Stimulated activated CD8-positive, alpha-beta memory T cell treated with anti-CD3 and anti-CD28 coated beads, Interleukin-15, amount 100 ng/mL, for 48 hours (primary cell): ENCODE results near the gene RNMT.
"Not testable (repeated sequence)": the region's sequence is repeated elsewhere in the genome, so short reads cannot be mapped to it uniquely, and the experiment has no call there.

ENCODE experiments used
- DNase-seq, 2 donors: peaks; one replicate each; pipeline ENCODE4 v3.0.0-alpha.2; 2020; ENCODE audit warnings: low read depth in 2 of 2

The RNMT gene

DNA sequence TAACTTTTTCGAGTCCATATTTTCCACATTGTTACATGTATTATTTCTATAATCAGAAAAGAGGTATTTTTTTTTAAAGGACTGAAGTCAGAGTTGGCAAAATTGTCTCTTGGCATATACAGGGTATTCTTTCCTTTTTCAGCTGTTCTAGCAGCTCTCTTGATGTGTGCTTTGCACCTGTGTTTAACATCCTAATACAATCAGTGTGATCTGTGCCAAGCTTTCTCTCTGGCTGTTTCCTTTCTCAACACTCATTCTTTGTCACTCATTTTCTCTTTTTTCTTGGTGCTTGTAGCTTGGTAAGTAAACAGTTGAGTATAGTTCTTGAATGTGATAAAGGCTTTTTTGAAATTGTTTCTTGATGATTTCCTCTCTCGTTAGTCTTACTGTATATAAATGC is 9.2 kb downstream of the RNMT start:
- no peak for DNase-seq

GRCh38 chr18:13745696-13746095 is 19.2 kb downstream of the RNMT start:
- no peak for DNase-seq

GRCh38 chr18:13746633-13747032 is 20.2 kb downstream of the RNMT start:
- no peak for DNase-seq

DNA sequence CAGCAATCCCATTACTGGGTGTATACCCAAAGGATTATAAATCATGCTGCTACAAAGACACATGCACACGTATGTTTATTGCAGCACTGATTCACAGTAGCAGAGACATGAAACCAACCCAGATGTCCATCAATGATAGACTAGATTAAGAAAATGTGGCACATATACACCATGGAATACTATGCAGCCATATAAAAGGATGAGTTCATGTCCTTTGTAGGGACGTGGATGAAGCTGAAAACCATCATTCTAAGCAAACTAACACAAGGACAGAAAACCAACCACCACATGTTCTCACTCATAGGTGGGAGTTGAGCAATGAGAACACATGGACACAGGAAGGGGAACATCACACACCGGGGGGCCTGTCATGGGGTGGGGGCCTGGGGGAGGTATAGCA is 25.1 kb downstream of the RNMT start:
- not testable (repeated sequence) for DNase-seq

DNA sequence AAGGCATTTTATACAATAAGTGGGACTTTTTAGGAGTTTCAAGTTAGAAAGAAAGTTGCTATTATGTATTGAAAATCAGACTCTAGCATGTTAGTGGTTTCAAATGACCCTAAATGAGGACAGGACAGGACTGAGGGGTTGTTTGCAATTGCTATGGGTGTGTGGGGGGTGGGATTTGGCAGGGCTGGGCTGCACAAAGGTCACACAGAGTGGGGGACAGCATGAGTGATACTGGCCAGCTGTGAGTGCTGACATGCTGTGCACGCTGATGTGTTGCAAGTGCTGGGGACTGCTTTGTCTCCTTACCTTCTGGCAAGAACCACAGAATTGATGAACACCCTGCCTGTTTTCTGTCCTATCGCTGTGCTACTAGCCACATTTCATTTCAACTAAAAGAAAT is 29.8 kb downstream of the RNMT start:
- no peak for DNase-seq

- DNase-seq: no peak
Observed at GRCh38 chr18:13756671-13757070, 30.2 kb downstream of the RNMT start.

- DNase-seq: no peak
Observed at GRCh38 chr18:13758622-13759021, 32.1 kb downstream of the RNMT start.

- no peak for DNase-seq
Observed at GRCh38 chr18:13760047-13760446, 33.6 kb downstream of the RNMT start.

DNA sequence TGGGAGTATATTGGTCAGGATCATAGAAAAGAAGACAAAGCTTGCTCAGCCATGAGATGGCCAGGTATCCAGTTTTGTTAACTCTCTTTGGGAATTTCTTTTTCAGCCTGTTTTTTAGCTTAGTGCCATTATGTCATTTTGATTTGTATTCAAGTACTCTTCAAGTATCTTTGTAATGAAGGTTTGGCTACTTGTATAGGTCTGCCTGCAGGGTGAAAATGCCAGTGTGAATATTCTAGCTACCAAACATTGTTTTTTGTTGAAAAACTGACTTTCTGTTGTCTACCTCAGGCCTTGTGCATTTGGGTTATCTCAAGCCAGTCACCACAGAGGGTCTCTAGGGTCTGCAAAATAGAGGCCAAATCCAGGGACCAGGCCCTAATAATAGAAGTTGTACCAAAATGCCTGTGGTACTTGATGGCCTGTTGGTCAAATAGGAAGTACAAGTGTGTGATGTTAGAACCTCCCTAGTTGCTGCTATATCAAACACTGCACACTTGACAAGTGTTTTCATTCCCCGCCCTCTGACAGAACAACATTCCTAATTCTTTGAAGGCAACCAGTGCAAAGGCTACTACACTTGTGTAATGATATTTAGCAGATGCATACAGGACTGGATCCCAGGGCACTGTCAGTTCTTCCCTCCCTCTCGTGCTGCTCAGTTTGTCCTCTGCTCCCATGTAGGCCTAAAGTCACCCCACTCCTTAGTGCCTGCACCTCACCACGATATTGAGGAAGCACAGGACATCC is 36.4 kb downstream of the RNMT start:
- no peak for DNase-seq

DNA sequence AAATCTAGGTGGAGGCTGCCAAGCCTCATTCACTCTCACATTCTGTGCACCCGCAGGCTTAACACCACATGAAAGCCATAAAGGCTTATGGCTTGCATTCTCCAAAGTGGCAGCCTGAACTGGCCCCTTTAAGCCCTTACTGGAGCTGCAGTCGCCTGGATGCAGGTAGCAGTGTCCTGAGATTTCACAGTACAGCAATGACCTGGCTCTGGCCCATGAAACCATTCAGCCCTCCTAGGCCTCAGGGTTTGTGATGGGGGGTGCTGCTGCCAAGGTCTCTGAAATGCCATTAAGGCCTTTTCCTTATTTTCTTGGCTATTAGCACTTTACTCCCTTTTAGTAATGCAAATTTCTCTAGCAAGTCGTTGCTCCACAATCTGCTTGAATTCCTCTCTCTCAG is 48.6 kb downstream of the RNMT start:
- DNase-seq: no peak

DNA sequence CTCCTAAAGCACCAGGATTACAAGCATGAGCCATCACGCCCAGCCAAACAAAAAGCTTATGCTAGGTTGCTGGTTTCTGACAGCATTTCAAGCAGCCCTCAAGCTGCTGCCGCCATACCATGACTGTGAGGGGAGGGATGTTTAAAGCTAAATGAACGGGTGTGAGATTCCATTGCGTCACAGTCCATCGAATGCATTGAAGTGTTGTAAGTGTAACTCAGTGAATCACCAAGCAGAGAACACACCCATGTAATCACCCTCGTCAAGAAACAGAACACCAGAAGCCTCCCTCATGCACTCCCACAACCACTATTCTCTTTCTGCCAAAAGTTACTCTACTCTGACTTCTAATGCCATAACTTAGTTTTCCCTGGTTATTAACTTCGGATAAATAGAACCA is 64.7 kb downstream of the RNMT start:
- DNase-seq: no peak

- no peak for DNase-seq
Observed at GRCh38 chr18:13793819-13794218, 67.3 kb downstream of the RNMT start.

GRCh38 chr18:13796515-13796914 is 70.0 kb downstream of the RNMT start:
- no peak for DNase-seq

- no peak for DNase-seq
Observed at GRCh38 chr18:13797157-13797611, 70.7 kb downstream of the RNMT start.

GRCh38 chr18:13799396-13799795 is 72.9 kb downstream of the RNMT start:
- DNase-seq: no peak

DNA sequence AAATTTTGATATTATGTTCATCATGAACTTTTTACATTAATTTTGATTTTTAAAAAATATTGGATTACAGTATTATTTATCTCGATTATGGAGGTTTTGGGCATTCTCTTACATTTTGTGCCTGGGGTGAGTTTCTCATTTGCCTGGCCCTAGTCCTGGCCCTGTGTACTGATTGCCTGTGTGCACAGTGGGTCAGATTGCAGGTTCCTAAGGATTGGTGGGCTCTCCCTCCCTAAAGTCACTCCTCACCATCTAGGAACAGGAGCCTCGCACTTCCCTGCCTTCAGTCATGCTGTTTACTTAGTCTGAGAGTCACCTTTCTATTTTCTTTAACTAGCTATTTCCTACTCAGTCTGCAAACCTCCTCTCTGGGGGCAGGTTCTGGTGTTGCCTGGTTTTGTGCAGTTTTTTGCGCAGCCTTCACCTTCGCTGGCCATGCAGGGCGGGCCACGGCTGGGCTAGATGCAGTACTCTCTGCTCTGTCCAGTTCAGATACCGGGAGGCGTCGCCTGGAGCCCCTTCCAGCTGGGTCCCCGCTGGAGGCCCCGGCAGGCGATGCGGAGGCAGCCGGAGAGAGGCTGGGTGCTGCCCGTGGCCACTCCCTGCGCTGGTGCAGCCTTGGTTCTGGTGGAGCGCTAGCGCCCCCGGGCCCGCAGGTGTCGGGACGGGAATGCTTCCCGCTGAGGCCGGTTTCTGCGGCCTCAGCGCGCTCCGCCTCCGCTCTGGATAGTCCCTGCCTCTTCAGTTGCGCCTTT is 74.2 kb downstream of the RNMT start:
- DNase-seq: peak; percentile 41 to 46

DNA sequence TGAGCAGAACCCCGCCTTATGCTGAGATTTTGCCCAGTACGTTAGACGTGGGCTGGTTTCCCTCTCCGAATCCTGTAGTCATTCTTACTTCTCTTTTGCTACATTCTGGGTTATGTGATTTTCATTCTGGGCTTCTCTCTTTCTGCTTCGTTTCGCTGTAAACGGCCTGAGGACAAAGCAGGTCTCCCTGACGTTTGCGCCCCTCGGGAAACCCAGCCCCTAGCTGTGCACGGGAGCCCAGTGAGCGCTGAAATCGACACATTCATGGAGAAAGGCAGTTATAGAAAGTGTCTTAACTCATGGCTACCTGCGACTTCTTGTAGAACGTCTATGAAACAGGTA is 74.8 kb downstream of the RNMT start:
- no peak for DNase-seq

DNA sequence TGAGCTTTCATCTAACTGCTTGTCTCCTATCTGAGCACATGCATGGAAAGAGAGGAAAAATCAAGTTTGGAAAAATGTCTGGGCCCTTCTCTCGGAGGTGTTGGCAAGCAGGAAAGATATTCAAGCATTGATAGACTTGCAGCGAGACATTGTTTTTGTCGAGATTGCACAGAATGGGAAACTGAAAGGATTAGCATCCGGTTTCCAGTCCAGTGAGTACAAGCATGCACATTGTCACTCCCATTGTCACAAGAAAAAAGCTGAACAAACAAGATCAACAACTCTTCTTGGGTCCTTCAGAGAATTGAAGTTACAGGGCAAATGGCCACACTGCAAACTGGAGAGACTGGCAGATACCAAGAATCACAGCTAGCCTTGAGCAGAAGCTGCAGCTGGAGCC is 77.8 kb downstream of the RNMT start:
- DNase-seq: no peak

DNA sequence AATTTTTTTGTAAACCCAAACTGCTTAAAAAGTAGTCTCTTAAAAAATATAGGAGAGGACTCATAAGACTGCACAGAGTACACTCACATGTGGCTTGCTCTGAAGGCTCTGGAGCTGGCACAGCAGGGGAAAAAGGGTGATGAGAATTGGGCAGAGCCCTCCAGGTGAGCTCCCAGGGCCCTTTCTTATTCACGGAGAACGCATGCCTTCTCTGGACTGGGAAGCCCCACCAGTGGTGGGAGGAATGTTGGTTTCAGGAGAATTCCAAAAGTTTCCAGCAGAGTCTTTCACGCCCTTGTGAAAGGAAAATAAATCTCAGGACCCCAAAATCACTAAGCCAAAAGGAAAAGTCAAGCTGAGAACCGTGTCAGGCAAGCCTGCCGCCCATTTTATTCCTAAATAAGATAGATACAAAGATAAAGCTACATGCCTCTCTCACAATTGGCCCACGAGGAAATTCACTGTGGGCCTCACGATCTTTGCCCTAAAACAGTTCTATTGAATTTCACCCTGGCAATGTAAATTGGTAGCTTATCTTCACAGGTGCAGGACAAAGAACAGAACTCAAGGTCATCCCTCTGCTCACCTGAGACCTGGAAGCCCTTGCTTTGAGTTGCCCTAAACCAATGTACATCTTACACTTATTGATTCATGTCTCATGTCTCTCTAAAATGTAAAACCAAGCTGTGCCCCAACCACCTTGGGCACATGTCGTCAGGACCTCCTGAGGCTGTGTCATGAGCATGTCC is 82.0 kb downstream of the RNMT start:
- no peak for DNase-seq

DNA sequence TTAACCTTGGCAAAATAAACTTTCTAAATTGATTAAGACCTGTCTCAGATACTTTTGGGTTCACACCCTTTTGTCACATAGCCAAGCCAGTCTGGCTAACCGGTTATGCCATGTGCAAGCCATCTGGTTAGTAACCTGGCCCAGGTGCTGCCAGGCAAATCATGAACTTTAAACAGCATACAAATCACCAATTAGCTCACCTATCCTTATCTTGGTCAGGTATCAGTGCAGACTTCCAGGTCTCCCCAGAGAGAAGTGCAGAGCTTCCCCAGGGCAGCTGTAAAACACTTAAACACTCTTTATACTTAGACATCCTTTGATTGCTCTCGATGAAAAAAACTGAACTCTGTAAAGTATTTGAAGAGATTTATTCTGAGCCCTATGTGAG is 82.6 kb downstream of the RNMT start:
- DNase-seq: no peak

GRCh38 chr18:13809531-13810255 is 83.2 kb downstream of the RNMT start:
- no peak for DNase-seq

GRCh38 chr18:13810950-13811485 is 84.5 kb downstream of the RNMT start:
- DNase-seq: no peak
